ENCODE measurements around the gene EIF4B. TPM values are rescaled to one million over a fixed set of nuclear protein-coding genes. Genes with fewer than 3 reads are reported as not detected.

The EIF4B gene
- total and polyA plus RNA-seq, 9 of the 15 experiments (the other 6 are each of a cell fraction or from before 2014, with no cell fraction given), result 138 to 669 (median 552) TPM

- WGBS (ENCODE audit: insufficient coverage, low coverage, missing lambda C conversion rate), result 70% methylated on average over 19 of the region's 19 CpGs
- Histone ChIP-seq H3K9ac (ENCODE audit: insufficient read depth in 1 of 2, low read depth in 2 of 2, low read length in 2 of 2) (peak overlapping the region in 1 of 2 experiments; percentile 19; a peak in 2 of 4 replicates), H3K4me1 (replicated peaks in 1 of 2; ENCODE audit: control insufficient read depth in 2 of 2, insufficient read depth in 2 of 2, low read length in 2 of 2) (peaks cover 0 to 8% of the 10 kb centered on the region in 2 experiments; a peak in 1 of 5 replicates), H3K27me3 (ENCODE audit: control insufficient read depth in 2 of 2, insufficient read depth in 2 of 2, low read length in 2 of 2) (no peaks in the 10 kb centered on the region), H3K79me2 (ENCODE audit: control insufficient read depth, insufficient read depth, low read length) (no peaks in the 10 kb centered on the region), H4K20me1 (replicated peaks; ENCODE audit: control insufficient read depth, insufficient read depth, low read length) (no peaks in the 10 kb centered on the region), H3K9me1 (ENCODE audit: control insufficient read depth, insufficient read depth, low read length) (no peaks in the 10 kb centered on the region), H3K9me3 (replicated peaks; ENCODE audit: control insufficient read depth, insufficient read depth, low read depth, low read length) (no peaks in the 10 kb centered on the region), H3K4me2 (ENCODE audit: insufficient read depth, low read length) (no peak overlapping the region), H2AFZ (ENCODE audit: low read depth, low read length) (peak overlapping the region; percentile 50), H3K27ac (ENCODE audit: extremely low read depth, low read depth, low read length) (no peak overlapping the region), H3K4me3 (no peak overlapping the region), H3K36me3 (ENCODE audit: control insufficient read depth, insufficient read depth, low read length) (no peaks in the 10 kb centered on the region)
- CTCF ChIA-PET (ENCODE audit: low intra/inter-chr PET ratio), result no interaction called here
- in situ Hi-C loops (cut with MboI), result no loop called here
- FAIRE-seq (no peak), DNase-seq (ENCODE audit: extremely low read depth in 1 of 4, low spot score in 3 of 4) (no peak), ATAC-seq (no peak)
- intact Hi-C loops (cut with micrococcal nuclease), result no loop called here
- POLR2A ChIA-PET, result interaction anchor here (0.6 to 1.9 kb wide), 4 partner anchors 13 to 870 kb away, joined by 3 to 6 read pairs (median 4); no protein-coding TSS in a partner anchor
- TF ChIP-seq HMGN3 (IDR thresholded peaks at IDR 0.05; ENCODE audit: borderline replicate concordance, extremely low read depth, insufficient read length, low read depth, low read length) (no peak), TBL1XR1 (IDR thresholded peaks at IDR 0.05; ENCODE audit: low read length in 2 of 2) (no peak), ZNF224 (CRISPR knock-in tag; IDR thresholded peaks at IDR 0.05) (no peak), CHCHD3 (CRISPR knock-in tag; IDR thresholded peaks at IDR 0.05) (no peak), RBM14 (IDR thresholded peaks at IDR 0.05; ENCODE audit: borderline replicate concordance, insufficient read depth, low read depth, low read length) (no peak), PML (IDR thresholded peaks at IDR 0.05; ENCODE audit: low read length) (no peak), ESRRA (IDR thresholded peaks at IDR 0.05; ENCODE audit: borderline replicate concordance, low read depth) (no peak), E4F1 (CRISPR knock-in tag; IDR thresholded peaks at IDR 0.05; ENCODE audit: borderline replicate concordance) (no peak), KDM1A (IDR thresholded peaks at IDR 0.05) (no peak), ZNF584 (CRISPR knock-in tag; IDR thresholded peaks at IDR 0.05; ENCODE audit: low read depth) (no peak), MAZ (CRISPR knock-in tag; conservative IDR thresholded peaks at IDR 0.05 in 1 of 2, IDR thresholded peaks at IDR 0.05 in 1 of 2) (no peak), SNIP1 (IDR thresholded peaks at IDR 0.05; ENCODE audit: low read depth) (no peak), SNRNP70 (optimal IDR thresholded peaks at IDR 0.05; ENCODE audit: low read depth, low read length) (no peak), ZNF121 (CRISPR knock-in tag; conservative IDR thresholded peaks at IDR 0.05) (no peak), ZNF589 (CRISPR knock-in tag; IDR thresholded peaks at IDR 0.05; ENCODE audit: low read depth) (no peak), MCM5 (IDR thresholded peaks at IDR 0.05; ENCODE audit: low read depth) (no peak), CSDE1 (IDR thresholded peaks at IDR 0.05) (no peak), SRSF9 (IDR thresholded peaks at IDR 0.05; ENCODE audit: borderline replicate concordance, low read depth, low read length) (no peak), ZNF174 (CRISPR knock-in tag; IDR thresholded peaks at IDR 0.05) (no peak)
- no TSS peak for BruUV-seq (replicated peaks)
Observed at GRCh38 chr12:52964556-52965336, 41.5 kb upstream of the EIF4B start.
